ENCODE measurements around the gene BCAS4.

DNA sequence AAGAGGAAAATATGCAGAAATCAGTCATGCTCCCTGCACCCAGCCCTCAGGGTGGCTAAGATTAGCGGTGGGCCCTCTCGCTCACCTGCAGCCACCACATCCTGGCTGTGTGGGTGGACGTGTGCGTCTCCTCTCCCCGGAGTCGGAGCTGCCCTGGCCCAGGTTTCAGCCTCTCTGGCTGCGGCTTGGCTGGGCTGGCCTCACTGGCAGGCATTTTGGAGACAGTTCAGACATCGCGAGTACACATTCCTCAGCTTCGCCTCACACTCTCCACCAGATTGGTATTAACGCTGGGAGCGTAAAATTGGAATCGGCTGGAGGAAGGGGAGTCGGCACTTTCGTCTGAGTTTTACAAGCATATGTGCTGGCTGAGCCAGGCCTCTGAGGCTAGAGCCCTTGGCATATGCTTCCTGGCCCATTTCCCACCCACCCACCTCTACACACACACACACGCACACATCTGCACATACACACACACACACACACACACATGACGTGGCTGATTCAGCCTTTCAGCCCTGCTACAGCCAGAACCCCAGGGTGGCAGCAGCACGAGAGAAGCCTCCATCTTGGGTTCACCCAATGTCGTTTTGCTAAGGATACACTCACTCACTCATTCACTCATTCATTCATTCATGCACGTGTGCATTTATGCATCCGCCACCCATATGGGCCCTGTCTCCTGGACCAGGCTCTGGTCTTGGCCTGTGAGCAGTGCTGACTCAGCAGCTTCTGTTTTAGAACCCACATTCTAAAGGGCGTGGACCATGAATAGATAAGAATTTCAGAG is 42.9 kb downstream of the BCAS4 start:
- TF ChIP-seq POLR2AphosphoS5 (IDR thresholded peaks at IDR 0.05; ENCODE audit: low read depth, low read length) (no peak), SIN3A (IDR thresholded peaks at IDR 0.05; ENCODE audit: borderline replicate concordance, insufficient read depth, low read depth, low read length) (no peak), TCF7L2 (IDR thresholded peaks at IDR 0.05; ENCODE audit: low read depth, low read length) (no peak)
- TF ChIP-seq, protein P1, sequence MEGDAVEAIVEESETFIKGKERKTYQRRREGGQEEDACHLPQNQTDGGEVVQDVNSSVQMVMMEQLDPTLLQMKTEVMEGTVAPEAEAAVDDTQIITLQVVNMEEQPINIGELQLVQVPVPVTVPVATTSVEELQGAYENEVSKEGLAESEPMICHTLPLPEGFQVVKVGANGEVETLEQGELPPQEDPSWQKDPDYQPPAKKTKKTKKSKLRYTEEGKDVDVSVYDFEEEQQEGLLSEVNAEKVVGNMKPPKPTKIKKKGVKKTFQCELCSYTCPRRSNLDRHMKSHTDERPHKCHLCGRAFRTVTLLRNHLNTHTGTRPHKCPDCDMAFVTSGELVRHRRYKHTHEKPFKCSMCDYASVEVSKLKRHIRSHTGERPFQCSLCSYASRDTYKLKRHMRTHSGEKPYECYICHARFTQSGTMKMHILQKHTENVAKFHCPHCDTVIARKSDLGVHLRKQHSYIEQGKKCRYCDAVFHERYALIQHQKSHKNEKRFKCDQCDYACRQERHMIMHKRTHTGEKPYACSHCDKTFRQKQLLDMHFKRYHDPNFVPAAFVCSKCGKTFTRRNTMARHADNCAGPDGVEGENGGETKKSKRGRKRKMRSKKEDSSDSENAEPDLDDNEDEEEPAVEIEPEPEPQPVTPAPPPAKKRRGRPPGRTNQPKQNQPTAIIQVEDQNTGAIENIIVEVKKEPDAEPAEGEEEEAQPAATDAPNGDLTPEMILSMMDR (IDR thresholded peaks at IDR 0.05) = no peak
- TF ChIP-seq, protein P2, sequence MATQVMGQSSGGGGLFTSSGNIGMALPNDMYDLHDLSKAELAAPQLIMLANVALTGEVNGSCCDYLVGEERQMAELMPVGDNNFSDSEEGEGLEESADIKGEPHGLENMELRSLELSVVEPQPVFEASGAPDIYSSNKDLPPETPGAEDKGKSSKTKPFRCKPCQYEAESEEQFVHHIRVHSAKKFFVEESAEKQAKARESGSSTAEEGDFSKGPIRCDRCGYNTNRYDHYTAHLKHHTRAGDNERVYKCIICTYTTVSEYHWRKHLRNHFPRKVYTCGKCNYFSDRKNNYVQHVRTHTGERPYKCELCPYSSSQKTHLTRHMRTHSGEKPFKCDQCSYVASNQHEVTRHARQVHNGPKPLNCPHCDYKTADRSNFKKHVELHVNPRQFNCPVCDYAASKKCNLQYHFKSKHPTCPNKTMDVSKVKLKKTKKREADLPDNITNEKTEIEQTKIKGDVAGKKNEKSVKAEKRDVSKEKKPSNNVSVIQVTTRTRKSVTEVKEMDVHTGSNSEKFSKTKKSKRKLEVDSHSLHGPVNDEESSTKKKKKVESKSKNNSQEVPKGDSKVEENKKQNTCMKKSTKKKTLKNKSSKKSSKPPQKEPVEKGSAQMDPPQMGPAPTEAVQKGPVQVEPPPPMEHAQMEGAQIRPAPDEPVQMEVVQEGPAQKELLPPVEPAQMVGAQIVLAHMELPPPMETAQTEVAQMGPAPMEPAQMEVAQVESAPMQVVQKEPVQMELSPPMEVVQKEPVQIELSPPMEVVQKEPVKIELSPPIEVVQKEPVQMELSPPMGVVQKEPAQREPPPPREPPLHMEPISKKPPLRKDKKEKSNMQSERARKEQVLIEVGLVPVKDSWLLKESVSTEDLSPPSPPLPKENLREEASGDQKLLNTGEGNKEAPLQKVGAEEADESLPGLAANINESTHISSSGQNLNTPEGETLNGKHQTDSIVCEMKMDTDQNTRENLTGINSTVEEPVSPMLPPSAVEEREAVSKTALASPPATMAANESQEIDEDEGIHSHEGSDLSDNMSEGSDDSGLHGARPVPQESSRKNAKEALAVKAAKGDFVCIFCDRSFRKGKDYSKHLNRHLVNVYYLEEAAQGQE (IDR thresholded peaks at IDR 0.05; ENCODE audit: insufficient read depth in 1 of 2, low read depth in 2 of 2, low read length in 1 of 2) = no peak

Data from Panc1 (cell line).